NCI-H69 (cell line): ENCODE data around the gene DNAJC4.
"Not testable (repeated sequence)": the region's sequence is repeated elsewhere in the genome, so short reads cannot be mapped to it uniquely, and the experiment has no call there.

Source experiments
- DNase-seq: peaks from one replicate; lab custom pipeline; 2025; lab: John Stamatoyannopoulos, UW

Gene DNAJC4

DNA sequence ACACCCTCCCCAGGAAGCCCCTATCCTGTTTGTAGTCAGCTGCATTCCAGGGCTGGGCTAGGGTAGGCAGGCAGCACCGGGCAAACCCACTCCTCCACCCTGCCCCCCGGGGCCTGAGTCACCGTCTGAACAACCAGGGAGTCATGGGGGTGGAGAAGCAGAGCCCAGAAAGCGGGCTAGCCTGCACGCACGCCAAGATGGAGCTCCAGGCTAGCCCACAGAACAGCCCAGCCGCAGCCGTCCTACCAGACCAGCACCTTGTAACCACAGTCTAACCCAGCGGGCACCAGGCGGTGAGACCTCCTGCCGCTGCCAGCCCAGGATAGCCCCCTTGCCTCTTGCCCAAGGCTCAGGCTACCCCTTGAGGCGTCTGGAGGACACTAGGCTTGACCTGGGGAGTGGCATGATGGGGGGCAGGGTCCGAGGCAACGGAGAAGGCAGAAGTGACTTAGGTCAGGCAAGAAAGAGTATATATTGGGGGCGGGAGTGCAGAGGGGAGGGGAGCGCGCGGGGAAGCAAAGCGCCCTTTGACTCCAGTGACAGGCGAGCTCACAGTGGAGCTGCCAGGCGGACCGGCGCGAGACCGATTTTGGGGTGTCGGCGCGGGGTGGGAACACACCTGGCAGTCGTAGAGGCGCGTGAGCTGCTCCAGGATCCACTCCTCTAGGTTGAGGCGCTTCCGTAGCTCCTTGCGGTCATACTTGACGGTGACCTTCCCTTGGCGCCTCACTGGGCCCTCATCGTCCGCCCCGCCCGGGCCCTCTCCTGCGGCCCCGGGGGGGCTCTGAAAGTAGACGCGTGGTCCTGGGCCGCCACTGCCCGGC lies 15.7 kb downstream of the DNAJC4 start:
- DNase-seq = peak; percentile 86

- DNase-seq = not testable (repeated sequence)
These were observed 16.2 kb downstream of the DNAJC4 start for GRCh38 chr11:64246621-64246870.

- DNase-seq = peak; percentile 96
These were observed 16.8 kb downstream of the DNAJC4 start, which contains the start of gene PPP1R14B for GRCh38 chr11:64246871-64247728. PPP1R14B (minus strand) TSS chr11:64246943; CDS start chr11:64246673, 270 bp downstream.

DNA sequence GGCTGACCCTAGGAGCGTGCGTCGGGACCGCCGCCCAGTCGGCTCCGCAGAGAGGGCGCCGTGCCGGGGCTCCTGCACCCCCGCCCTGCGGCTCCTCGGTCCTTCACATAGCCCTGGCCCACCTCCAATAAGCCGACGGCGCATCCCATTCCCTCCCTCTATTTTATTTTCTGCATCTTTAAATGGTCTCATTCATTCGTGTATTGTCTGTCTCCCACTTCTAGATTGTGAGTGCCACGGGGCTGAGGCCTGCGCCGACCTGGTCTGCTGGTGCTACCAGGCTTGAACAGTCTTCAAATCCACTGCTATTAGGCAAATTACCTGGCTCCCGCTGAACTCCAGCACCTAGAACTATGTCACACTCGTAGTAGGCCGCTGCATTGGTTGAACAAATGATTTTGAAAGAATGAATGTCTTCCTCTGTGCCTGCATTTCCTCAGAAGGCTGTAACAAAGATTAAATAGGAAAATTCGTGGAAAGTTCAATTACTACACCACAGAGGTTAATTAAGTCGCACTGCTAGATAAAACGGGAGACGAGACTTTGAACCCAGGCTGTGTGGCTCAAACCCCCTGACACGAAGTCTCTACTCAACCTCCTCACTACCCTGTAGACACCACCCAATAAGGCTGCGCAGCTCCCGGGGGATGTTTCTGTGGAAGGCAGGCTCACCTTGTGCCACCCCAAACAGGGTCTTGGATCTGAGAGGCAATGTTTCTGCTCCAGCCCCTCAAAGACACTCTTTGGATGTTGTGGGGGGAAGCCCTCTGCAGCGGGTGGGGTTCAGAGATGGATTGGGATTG lies 17.6 kb downstream of the DNAJC4 start:
- DNase-seq = no peak

DNA sequence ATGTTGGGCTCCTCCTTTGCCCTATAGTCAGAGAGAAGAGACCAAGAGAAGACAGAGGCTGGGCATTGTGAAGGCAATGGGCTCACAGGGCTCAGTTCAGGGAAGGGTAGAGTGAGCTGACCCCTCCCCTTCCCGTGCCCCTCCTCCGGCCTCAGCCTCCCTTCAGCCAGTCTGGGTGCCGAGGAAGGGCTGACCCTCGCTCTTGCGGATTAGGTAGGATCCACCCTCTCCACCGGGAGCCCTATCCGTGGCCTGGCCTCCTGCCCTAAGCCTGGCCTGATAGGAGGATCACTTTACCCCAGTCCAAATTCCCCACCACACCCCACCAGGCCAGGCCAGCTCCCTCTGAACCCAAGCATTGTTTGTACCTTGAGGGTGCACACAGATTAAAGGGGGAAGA lies 18.2 kb downstream of the DNAJC4 start:
- no peak for DNase-seq

DNA sequence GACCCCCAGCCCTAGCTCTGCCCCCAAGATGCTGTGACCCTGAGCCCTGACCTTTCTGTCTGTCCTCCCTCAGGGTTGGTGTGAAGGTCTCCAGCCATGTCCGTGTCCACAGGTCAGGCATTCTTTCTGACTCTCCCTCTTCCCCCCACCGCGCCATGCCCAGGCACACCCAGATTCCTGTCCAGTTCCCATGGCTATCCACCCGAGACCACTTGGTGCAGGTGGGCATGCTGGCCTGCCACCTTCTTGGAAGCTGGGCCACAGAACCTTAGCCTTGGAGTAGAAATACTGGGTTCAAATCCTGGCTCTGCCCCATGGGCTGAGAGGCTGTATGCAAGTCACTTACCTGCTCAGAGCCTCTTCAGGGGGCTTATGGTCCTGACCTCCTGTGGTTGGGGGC lies 18.7 kb downstream of the DNAJC4 start:
- no peak for DNase-seq

DNA sequence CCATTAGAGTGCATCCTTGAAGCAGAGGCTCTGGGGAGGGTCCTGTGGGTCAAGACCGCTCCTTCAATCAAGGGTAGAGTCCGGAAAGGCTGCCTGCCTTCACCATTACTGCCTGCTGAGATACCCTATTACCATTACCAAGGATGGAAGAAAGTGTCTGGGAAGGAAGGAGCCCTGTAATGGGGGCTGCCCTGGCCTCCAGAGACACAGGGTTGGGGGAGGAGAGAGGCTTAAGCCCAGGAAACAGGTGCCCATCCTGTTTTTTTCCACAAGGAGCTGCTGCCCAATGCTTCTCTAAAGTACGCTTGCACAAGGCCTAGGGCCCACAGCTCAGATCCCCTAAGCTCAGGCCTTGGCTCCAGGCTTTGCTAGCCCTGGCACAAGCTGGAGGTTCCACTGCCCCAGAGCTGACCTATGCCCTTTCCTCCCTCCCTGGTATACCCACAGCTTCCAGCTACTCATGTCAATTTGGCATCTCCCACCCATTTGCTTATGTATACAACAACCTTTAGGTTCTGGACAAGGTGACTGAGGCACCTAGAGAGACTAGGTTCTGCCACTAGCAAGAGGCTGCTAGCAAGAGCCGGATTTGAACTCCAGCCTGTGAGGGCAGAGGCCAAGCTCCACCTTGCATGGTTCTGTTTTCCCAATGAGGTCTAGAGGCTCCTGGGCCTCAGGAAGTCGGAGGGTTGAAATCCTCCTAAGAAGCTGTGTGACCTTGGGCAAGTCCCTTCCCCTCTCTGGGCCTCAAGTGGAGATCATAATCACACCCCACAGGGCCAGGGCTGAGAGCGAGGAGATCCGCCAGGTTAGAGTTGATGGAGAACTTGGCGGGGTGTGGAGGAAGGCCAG lies 19.4 kb downstream of the DNAJC4 start:
- no peak for DNase-seq

DNA sequence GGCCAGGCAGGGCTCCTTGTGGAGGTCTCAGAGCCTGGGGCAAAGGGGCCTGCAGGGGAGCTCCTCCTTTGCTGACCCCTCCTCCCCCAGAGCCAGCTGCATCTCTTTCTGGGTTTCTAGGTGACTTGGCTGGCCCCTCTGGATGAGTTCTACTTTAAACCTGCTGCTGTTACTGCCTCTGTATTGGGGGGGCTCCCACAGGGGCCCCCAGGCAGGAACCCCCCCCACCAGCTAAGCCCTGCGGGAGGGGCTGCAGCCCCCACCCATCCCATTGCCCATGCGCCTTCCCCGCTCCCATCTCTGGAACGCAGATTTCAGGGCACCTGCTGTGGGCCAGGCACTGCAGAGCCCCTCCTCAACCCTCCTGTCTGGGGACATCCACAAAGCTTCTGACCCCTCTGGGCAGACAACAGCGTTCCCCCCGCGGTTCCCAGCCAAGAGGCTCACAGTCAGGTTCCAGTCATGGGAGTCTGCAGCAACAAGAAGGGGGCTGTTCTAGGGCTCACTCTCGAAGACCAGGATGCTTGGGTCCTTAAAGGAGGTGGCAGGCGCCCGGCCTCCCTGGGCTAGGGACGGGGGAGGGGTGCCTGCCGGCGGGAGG lies 20.2 kb downstream of the DNAJC4 start:
- DNase-seq = peak; percentile 83

- DNase-seq = peak; percentile 77
These were observed 20.8 kb downstream of the DNAJC4 start, which contains the start of gene PLCB3 for GRCh38 chr11:64251016-64251752. PLCB3 (plus strand) TSS chr11:64251530; CDS start chr11:64251650, 120 bp downstream.

- DNase-seq = no peak
These were observed 21.3 kb downstream of the DNAJC4 start for GRCh38 chr11:64251753-64252002.

- peak; percentile 74 for DNase-seq
These were observed 21.9 kb downstream of the DNAJC4 start for GRCh38 chr11:64252003-64252872.

DNA sequence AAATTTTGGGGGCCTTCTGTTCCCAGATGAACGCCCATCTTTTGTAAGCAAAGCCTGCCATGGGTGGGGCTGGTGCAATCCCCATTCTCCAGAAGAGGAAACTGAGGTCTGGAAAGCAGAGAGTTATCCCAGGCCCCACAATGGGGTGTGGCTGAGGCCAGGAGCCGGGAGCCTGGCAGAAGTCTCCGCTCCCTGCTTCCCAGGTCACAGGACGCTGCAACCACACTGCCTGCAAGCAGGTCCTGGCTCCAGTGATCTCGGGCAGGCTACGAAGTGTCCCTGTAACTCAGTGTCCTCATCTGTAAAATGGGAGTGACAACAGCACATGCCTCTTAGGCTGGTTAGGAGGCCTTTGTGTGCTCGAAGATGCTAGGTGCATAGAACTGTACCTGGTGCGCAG lies 22.7 kb downstream of the DNAJC4 start:
- DNase-seq = no peak

- DNase-seq = no peak
These were observed 23.1 kb downstream of the DNAJC4 start for GRCh38 chr11:64253481-64253880.

DNA sequence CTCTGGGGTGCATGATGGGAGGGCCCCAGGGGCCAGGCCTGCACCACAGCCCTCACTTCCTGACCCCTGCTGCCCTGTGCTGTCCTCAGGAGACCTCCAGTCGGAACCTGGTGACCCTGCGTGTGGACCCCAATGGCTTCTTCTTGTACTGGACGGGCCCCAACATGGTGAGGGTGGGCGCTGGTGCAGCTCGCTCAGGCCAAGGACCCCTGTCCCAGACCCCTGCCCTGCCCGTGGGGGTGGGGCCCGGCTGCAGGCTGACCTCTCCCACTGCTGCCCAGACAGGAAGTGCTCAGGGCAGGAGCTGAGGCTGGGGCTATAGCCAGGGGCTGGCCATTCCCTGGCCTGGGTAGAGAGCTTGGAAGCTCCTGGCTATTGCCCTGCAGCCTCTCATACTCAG lies 24.0 kb downstream of the DNAJC4 start:
- DNase-seq = no peak

DNA sequence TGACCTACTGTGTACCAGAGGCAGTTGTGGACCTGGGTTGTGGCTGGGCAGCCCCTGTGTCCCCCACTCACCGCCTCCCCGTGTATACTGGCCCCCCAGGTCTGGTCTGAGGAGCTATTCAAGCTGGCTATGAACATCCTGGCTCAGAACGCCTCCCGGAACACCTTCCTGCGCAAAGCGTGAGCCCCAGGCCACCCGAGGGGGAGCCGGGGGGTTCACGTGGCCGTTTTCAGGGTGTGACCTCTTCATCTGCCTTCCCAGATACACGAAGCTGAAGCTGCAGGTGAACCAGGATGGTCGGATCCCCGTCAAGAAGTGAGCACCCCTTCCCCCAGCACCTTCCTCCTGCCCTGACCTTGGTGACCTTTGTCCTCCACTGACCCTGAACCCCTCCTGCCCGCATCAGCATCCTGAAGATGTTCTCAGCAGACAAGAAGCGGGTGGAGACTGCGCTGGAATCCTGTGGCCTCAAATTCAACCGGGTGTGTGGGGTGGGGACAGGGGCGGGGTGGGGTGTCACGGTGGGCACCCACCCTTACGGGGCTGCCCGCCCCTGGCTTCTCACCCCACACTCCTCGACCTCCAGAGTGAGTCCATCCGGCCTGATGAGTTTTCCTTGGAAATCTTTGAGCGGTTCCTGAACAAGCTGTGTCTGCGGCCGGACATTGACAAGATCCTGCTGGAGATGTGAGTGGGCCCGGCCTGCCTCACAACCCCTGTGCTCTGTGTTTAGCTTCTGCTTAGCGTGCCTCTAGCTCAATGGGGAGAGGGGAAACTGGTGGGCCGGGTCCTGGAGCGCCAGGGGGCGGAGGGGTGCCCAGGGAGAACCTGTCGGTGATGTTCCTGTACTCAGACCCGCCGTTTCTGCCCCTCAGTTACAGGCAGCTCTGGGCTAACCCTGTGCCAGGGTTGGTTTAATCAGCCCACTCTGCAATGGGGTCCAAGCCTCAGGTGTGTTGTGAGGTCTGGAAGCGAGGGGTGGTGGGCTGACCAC lies 25.1 kb downstream of the DNAJC4 start:
- DNase-seq = no peak

GRCh38 chr11:64256300-64256699 lies 26.0 kb downstream of the DNAJC4 start:
- DNase-seq = no peak

DNA sequence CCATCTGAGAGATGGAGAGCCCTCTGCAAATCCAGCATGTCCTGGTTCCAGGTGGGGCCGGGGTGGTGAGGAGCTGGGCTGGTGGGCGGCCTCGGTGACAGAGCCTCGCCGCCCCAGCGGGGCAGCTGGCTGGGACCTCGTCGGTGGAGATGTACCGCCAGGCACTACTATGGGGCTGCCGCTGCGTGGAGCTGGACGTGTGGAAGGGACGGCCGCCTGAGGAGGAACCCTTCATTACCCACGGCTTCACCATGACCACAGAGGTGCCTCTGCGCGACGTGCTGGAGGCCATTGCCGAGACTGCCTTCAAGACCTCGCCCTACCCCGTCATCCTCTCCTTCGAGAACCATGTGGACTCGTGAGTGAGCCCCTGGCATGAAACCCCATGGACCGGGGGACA lies 28.0 kb downstream of the DNAJC4 start:
- no peak for DNase-seq

DNA sequence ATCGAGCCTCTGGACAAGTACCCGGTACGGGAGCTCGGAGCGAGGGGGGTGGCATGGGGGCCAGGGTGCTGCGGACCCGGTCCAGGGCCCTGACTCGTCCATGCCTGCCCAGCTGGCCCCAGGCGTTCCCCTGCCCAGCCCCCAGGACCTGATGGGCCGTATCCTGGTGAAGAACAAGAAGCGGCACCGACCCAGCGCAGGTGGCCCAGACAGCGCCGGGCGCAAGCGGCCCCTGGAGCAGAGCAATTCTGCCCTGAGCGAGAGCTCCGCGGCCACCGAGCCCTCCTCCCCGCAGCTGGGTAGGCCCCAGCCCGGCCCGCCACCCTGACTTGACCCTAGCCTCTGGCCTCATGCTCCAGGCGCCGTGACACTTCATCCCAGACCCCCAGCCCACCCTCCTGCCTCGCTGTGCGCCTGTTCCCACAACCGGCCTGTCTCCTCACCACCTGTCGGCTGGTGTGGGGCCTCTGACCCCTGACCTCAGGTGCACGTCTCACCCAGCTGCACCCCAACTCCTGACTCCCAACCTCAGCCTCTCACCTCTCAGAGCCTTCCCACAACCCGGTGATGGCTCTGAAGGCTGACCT lies 28.7 kb downstream of the DNAJC4 start:
- DNase-seq = no peak
